Urinary bladder (tissue), 4 donors: Measurements from ENCODE around the gene SNX4. TPM values are rescaled to one million over a fixed set of nuclear protein-coding genes. Genes with fewer than 3 reads are reported as not detected.
"Not testable (repeated sequence)": the region's sequence is repeated elsewhere in the genome, so short reads cannot be mapped to it uniquely, and the experiment has no call there.

ENCODE experiments used
- DNase-seq: peaks from one replicate; pipeline ENCODE4 v3.0.0-alpha.2; 2015; ENCODE audit errors: extremely low spot score
- H3K27ac ChIP-seq: one replicate; pipeline ENCODE4 v1.5.1; 2013; ENCODE audit warnings: low read depth, mild to moderate bottlenecking, moderate library complexity
- H3K36me3 ChIP-seq: one replicate; pipeline ENCODE4 v1.6.1; 2013; ENCODE audit warnings: mild to moderate bottlenecking, moderate library complexity; ENCODE audit not compliant: insufficient read depth
- H3K4me1 ChIP-seq: one replicate; pipeline ENCODE4 v1.6.1; 2013; ENCODE audit warnings: mild to moderate bottlenecking, moderate library complexity; ENCODE audit not compliant: insufficient read depth
- H3K4me3 ChIP-seq: one replicate; pipeline ENCODE4 v1.5.1; 2013; ENCODE audit warnings: low read depth, low read length
- WGBS: extraction: QIAGEN DNeasy Blood & Tissue Kit; methylation state at CpG from one replicate; pipeline ENCODE4 v1.1.7; 2013; 5-methylcytosine and 5-hydroxymethylcytosine counted together
- polyA plus RNA-seq: library from polyadenylated mRNA; stranded (reverse); fragments of 200-250 nt; gene quantifications from one replicate; pipeline ENCODE4 v1.2.3, GENCODE V29; 2013
- total RNA-seq: library from RNA; depleted of rRNA; stranded (reverse); fragments of >200 nt; gene quantifications from one replicate; pipeline ENCODE4 v1.2.3, GENCODE V29; 2014
- donor health status: healthy with polysubstance abuse.
- donor health status: healthy.

Gene SNX4
- total and polyA plus RNA-seq, 2 donors: 24.1 to 55.3 TPM

DNA sequence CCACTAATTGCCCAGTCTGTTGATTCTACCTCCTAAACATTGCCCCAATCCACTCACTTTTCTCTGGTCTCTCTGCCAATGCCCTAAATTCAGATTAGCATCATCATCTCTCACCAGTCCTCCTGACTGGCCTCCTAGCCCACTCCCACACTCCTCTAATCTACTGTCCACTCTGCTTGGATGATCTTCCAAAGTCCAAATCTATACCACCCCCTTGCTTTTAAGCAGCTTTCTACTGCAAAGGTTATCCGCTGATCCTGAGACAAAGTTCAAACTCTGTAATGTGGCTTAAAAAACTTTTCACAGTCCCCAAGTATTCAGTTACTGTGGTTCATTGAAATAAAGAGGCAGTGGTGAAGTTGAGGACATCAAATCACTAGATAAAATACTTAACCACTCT lies 37.6 kb downstream of the SNX4 start:
- DNase-seq: no peak
- H3K27ac ChIP-seq: no peak overlapping the region
- H3K36me3 ChIP-seq: peaks cover 5% of the 10 kb centered on the region
- no peak overlapping the region for H3K4me3 ChIP-seq
- no peaks in the 10 kb centered on the region for H3K4me1 ChIP-seq
- 100% methylated on average over 1 of the region's 1 CpG for WGBS

DNA sequence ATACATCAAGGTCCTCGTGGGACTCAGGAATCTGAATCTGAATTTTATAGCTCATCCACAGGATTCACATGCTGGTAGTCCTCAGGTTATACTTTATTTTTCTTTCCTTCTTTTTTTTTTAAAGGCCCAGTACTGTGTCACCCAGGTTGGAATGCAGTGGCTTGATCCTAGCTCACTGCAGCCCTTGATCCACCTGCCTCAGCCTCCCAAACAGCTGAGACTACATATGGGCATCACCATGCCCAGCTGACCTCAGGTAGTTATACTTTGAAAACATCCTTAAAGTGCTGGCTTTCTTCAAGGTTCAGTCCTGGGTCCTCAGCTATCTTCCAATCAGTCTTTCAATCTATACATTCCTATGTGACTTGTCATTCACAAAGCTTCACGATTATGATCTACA lies 38.2 kb downstream of the SNX4 start:
- DNase-seq: no peak
- WGBS: 92% methylated on average over 2 of the region's 2 CpGs
- Histone ChIP-seq H3K4me3 (no peak overlapping the region), H3K36me3 (peaks cover 5% of the 10 kb centered on the region), H3K4me1 (no peaks in the 10 kb centered on the region), H3K27ac (no peak overlapping the region)

DNA sequence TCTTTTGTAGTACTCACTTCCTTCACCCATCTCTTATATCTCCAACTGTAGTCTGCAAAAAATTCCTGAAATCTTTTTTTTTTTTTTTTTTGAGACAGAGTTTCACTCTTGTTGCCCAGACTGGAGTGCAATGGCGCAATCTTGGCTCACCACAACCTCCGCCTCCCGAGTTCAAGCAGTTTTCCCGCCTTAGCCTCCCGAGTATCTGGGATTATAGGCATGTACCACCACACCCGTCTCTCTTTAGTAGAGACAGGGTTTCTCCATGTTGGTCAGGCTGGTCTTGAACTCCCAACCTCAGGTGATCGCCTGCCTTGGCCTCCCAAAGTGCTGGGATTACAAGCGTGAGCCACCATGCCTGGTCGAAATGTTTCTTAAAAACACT lies 38.6 kb downstream of the SNX4 start:
- not testable (repeated sequence) for H3K27ac ChIP-seq, H3K4me3 ChIP-seq, H3K4me1 ChIP-seq, H3K36me3 ChIP-seq, DNase-seq
- WGBS: 95% methylated on average over 9 of the region's 9 CpGs

DNA sequence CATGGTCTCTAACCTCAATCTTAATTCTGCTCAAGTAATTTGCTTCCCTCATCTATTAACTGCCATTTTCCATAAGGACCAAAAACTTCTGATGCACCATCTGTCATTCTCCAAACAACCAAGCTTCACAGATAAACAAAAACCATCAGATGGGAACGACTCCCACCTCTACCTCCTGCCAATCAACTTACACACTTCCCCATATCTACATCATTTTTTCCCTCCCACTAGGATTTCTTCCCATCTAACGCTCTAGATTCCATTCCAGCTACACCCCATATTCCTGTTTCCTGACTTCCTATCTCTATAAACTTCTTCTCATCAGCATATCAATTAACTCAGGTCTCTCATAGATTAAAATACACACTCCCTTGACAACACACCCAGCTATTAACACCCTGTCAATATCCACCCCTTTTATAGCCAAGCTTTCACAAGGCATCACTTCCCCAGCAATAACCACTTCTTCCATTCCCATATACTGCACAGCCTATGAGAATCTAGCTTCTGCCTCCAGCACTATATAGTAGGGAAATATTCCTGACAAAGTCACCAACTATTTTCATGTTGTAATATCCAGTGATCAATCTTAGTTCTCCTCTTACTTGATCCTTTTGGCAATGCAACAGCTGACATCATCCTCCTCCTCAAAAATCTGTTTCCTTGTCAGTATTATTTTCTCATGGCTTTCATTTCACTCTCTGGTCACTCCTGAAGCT lies 39.2 kb downstream of the SNX4 start:
- H3K4me3 ChIP-seq: no peak overlapping the region
- no peaks in the 10 kb centered on the region for H3K4me1 ChIP-seq
- no peak overlapping the region for H3K27ac ChIP-seq
- H3K36me3 ChIP-seq: peaks cover 5% of the 10 kb centered on the region
- 71% methylated on average over 2 of the region's 2 CpGs for WGBS
- DNase-seq: no peak

DNA sequence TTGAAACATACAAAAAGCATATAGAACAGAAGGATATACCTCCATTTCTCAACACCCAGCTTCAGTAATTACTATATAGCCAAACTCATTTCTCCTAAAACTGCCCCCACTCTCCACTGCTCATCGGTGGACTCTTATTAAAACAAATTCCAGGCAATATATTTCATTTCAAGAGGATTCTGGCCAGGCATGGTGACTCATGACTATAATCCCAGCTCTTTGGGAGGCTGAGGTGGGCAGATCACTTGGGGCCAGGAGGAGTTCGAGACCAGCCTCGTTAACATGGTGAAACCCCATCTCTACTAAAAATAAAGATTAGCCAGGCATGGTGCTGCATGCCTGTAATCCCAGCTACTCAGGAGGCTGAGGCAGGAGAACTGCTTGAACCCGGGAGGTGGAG lies 40.9 kb downstream of the SNX4 start:
- DNase-seq: no peak
- peaks cover 5% of the 10 kb centered on the region for H3K36me3 ChIP-seq
- WGBS: 93% methylated on average over 4 of the region's 4 CpGs
- H3K4me1 ChIP-seq: no peaks in the 10 kb centered on the region
- H3K4me3 ChIP-seq: no peak overlapping the region
- no peak overlapping the region for H3K27ac ChIP-seq

DNA sequence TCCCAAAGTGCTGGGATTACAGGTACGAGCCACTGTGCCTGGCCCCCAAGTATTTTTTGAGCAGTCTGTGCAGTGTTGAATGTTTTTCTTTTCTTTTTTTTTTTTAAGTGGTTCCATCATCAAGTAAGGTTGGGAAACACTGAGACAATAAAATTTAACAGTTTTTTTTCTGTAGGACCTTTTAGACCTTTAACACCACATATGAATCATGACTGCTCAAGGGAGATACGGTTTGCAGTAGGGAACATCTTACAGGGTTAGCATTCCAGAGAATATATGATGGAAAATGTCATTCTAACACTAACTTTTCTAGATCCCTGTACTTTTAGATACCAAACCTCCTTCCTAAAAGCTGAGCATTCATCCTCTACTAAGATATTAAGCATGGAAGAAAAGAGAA lies 41.7 kb downstream of the SNX4 start:
- H3K36me3 ChIP-seq: peaks cover 5% of the 10 kb centered on the region
- no peaks in the 10 kb centered on the region for H3K4me1 ChIP-seq
- H3K4me3 ChIP-seq: no peak overlapping the region
- 83% methylated on average over 2 of the region's 2 CpGs for WGBS
- DNase-seq: no peak
- H3K27ac ChIP-seq: no peak overlapping the region

DNA sequence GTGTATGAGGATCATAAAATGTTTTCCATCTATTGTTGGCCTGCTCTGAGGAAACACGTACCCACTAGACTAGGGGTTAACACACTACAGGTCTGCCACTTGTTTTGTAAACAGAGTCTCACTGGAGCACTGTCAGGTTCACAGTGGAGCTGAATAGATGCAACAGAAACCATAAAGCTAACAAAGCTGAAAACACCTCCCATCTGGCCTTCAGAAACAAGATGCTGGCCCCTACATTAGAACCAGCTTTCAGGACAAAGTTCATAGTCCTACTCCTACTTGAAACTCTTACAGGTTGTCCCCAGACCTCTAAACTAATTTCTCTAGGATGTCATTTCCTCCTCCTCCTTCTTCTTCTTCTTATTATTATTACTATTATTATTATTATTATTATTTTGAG lies 42.3 kb downstream of the SNX4 start:
- WGBS: 88% methylated on average over 1 of the region's 1 CpG
- Histone ChIP-seq H3K4me3 (no peak overlapping the region), H3K36me3 (peaks cover 5% of the 10 kb centered on the region), H3K27ac (no peak overlapping the region), H3K4me1 (no peaks in the 10 kb centered on the region)
- DNase-seq: no peak

DNA sequence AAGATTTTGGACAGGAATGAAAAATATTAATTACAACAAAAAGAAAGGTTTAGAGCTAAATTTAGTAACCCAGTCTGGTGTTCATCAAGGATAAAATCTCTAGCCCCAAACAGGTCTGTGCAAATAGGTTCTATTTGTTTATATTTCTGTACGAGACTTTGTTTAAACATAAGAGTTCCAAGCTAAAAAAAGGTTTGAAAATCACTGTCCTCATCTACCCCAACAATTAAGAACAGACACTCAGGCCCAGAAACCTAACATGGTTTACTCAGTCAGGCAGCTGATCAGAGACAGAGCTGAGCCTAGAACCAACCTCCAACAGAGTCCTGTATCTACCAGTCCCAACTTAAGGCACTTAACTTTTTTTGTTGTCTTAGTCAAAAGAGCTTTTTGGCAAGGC lies 49.3 kb downstream of the SNX4 start:
- no peak overlapping the region for H3K27ac ChIP-seq

DNA sequence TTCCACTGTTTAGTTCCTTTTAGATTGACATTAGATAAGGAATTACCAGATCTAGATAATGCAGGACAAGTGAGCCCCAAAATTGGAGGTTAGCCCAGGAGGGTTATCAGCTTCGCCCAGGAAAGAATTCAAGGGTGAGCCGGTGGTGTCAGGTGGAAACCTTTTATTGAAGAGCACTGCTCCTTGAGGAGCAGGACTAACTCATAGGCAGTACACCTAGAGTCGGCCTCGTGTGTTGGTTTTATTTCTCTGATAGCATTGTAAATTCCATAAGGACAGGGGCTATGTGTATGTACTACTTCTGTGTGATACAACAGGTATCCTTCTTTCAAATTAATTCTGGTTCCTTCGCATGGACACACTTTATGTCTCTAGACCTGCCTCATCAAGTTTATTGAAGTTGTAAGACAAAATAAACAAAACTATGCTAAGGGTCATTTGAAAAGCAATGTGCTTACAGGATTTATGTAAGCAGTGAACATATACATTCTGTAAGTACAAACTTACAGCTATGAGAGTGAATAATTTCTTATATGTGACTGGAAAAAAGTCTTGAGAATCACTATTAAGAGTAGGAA lies 57.2 kb downstream of the SNX4 start:
- H3K36me3 ChIP-seq: peaks cover 2% of the 10 kb centered on the region
- H3K4me3 ChIP-seq: no peak overlapping the region
- no peaks in the 10 kb centered on the region for H3K4me1 ChIP-seq
- no peak for DNase-seq
- 61% methylated on average over 5 of the region's 5 CpGs for WGBS
- no peak overlapping the region for H3K27ac ChIP-seq

More for the DNA sequence above, 49.3 kb downstream of the SNX4 start:
- no peaks in the 10 kb centered on the region for H3K4me1 ChIP-seq
- no peaks in the 10 kb centered on the region for H3K36me3 ChIP-seq
- WGBS: 37% methylated on average over 1 of the region's 1 CpG
- no peak overlapping the region for H3K4me3 ChIP-seq
- DNase-seq: no peak

DNA sequence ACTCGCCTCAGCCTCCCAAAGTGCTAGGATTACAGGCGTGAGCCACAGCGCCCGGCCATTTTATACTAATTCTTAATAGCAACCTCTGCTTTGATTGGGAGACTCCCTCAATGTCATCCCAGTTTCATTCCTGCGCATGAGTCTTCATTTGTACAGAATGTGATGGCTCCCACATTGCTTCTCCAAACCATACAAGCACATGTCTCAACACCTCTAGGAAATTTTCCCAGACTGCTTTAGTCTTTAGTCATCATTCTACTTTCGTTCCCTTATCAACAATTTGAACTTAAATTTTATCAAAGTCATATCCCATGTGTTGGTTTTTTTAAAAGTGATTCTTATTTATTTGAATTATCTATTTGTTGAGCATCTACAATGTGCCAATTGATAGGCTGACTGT lies 58.1 kb downstream of the SNX4 start:
- H3K27ac ChIP-seq: no peak overlapping the region
- H3K4me3 ChIP-seq: no peak overlapping the region
- peaks cover 2% of the 10 kb centered on the region for H3K36me3 ChIP-seq
- no peaks in the 10 kb centered on the region for H3K4me1 ChIP-seq
- 93% methylated on average over 6 of the region's 6 CpGs for WGBS
- no peak for DNase-seq

DNA sequence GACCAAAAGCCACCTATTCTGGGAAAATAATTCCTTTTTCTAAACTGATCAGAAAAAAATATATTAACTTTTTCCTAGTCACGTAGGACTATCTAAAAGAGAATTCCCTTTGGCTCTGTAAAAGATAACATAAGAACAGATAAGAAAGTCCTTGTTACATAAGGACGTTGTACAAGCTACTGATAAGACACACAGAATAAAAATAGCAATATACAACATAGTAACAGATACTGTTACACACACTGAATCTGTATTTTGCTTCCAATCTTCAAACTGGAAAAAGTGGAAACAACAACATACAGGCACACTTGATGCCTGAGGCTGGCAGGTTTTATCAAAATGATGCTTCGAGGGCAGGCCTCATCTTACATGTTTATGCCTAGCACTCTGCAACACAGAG lies 59.8 kb downstream of the SNX4 start:
- no peaks in the 10 kb centered on the region for H3K4me1 ChIP-seq
- peaks cover 8% of the 10 kb centered on the region for H3K36me3 ChIP-seq
- WGBS: 49% methylated on average over 3 of the region's 3 CpGs
- H3K4me3 ChIP-seq: no peak overlapping the region
- no peak overlapping the region for H3K27ac ChIP-seq
- no peak for DNase-seq

DNA sequence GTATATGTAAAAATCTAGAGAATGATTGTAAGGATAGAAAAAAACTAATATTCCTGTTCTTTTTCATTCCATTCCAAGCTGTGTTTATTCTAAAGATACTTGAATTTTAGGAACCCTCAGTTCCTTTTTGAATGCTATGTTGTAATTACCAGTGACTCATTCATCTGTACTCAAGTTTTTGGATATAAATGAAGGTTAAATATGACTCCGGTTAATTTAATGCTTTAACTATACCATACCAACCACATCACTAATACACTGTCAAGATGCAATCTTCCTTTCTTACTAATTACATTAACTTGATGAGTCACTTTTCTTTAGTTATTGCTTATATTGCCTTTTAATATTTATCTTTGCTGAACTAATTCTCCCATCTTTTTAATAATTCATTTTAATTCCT lies 76.1 kb downstream of the SNX4 start:
- no peak overlapping the region for H3K4me3 ChIP-seq
- H3K4me1 ChIP-seq: no peaks in the 10 kb centered on the region
- H3K27ac ChIP-seq: no peak overlapping the region
- H3K36me3 ChIP-seq: peaks cover 5% of the 10 kb centered on the region
- DNase-seq: no peak
- 80% methylated on average over 1 of the region's 1 CpG for WGBS

DNA sequence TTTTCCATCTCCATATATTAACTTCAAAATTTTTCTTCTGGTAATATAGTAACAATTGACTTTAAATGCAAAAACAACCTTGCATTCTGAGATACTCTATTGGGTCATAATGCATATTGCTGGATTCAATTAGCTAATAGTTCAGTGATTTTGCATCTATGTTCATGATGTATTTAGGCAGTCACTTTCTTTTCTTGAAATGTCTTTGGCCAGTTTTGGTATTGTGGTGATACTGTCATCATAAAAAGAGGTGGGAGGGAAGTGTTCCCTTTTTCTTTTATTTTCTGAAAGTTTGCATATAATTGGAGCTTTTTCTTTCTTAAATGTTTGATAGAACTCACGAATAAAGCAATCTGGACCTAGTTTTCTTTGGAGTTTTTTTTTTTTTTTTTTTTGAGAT lies 77.5 kb downstream of the SNX4 start:
- H3K27ac ChIP-seq: no peak overlapping the region
- 96% methylated on average over 1 of the region's 1 CpG for WGBS
- H3K36me3 ChIP-seq: peaks cover 2% of the 10 kb centered on the region
- no peak overlapping the region for H3K4me3 ChIP-seq
- no peaks in the 10 kb centered on the region for H3K4me1 ChIP-seq
- no peak for DNase-seq

DNA sequence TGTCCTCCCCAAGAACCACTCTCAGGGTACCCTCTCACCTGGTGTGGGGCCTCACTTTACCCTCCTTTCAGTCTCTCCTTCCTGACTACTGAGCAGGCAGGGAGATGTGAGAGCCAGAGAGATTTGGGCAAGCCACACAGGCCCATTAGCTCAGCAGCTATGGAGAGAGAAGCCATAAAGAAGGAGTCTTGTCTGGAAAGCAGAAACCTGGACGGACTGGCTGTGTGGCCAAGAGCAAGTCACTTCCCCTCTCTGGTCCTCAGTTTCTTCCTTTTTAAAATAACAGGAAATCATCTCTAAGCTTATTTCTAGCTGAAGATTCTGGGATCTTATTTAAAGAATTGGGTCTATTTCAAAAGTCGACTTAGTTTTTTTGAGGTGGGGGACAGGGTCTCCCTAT lies 79.0 kb downstream of the SNX4 start:
- Histone ChIP-seq H3K27ac (no peak overlapping the region), H3K4me3 (no peak overlapping the region), H3K4me1 (no peaks in the 10 kb centered on the region), H3K36me3 (no peaks in the 10 kb centered on the region)
- no peak for DNase-seq
- 91% methylated on average over 2 of the region's 2 CpGs for WGBS
